ENCODE measurements around the gene DROSHA. TPM values are rescaled to one million over a fixed set of nuclear protein-coding genes. Genes with fewer than 3 reads are reported as not detected.

The DROSHA gene
- total RNA-seq, 1 donor from 2014 or later, result 51.7 TPM

DNA sequence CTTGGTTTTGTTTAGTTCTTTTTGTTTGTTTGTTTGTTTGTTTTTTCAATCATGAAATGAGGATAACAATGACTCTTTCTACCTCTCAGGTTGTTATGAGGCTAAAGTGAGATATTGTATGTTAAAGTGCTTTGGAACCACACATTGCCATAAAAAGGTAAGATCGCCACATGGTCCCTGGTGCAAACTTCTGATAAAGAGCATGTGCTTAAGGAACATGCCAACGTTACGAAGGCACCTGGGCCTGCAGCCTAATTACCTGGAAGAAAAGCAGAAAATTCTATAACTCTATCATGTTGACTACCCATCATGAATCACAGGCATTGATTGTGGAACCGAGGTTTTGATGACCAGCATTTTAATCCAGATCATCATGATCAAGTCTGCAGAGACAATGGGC is 151.8 kb downstream of the DROSHA start:
- Histone ChIP-seq H3K27ac (no peak overlapping the region), H3K9me3 (no peaks in the 10 kb centered on the region), H3K36me3 (no peaks in the 10 kb centered on the region), H3K4me3 (no peak overlapping the region), H3K27me3 (ENCODE audit: low read depth) (no peaks in the 10 kb centered on the region), H3K4me1 (no peaks in the 10 kb centered on the region)
- DNase-seq (no peak), ATAC-seq (no peak)
- intact Hi-C loops (cut with DNase I), result no loop called here
- TF ChIP-seq, protein P1, sequence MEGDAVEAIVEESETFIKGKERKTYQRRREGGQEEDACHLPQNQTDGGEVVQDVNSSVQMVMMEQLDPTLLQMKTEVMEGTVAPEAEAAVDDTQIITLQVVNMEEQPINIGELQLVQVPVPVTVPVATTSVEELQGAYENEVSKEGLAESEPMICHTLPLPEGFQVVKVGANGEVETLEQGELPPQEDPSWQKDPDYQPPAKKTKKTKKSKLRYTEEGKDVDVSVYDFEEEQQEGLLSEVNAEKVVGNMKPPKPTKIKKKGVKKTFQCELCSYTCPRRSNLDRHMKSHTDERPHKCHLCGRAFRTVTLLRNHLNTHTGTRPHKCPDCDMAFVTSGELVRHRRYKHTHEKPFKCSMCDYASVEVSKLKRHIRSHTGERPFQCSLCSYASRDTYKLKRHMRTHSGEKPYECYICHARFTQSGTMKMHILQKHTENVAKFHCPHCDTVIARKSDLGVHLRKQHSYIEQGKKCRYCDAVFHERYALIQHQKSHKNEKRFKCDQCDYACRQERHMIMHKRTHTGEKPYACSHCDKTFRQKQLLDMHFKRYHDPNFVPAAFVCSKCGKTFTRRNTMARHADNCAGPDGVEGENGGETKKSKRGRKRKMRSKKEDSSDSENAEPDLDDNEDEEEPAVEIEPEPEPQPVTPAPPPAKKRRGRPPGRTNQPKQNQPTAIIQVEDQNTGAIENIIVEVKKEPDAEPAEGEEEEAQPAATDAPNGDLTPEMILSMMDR (IDR thresholded peaks at IDR 0.05), result no peak

DNA sequence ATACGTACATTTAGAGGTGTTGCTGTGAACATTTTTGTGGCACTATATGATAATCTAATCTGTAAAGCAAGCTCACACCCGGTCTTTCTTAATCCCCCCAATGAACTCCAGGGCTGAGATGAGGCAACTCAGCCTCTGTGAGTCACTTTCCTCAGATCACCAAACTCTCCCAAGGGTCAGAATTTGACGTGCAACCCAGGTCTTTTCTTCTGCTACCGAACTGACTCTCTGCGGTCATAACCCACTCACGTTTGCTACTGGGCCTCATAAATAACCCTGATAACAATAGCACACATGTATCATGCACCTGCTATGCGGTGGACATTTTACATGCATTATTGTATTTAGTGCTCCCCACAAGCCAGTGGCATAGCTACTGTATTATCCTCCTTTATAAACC is 153.1 kb downstream of the DROSHA start:
- H3K4me1 ChIP-seq, result no peaks in the 10 kb centered on the region
- ATAC-seq, result no peak
- H3K9me3 ChIP-seq, result no peaks in the 10 kb centered on the region
- no peaks in the 10 kb centered on the region for H3K27me3 ChIP-seq (ENCODE audit: low read depth)
- intact Hi-C loops (cut with DNase I), result no loop called here
- TF ChIP-seq, protein P1 (IDR thresholded peaks at IDR 0.05), result no peak
- no peak overlapping the region for H3K27ac ChIP-seq
- no peak for DNase-seq
- no peak overlapping the region for H3K4me3 ChIP-seq
- no peaks in the 10 kb centered on the region for H3K36me3 ChIP-seq

DNA sequence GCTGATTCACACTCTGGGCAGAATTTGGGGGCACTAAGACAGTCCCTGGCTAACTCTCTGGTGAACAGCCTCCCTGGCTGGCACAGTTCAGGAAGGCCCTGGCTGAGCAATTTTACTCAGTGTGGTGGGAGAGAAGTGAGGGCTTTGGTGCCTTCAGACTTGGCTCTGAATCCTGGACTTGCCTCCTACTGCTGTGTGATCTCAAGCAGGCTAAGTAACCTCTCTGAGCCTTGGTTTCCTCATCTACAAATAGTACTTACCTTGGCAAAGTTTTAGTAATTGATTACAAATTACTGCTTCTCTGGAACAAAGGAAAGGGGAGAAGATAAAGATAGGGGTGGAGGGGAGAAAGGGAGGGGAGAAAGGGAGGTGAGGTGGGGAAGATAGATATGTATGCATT is 153.8 kb downstream of the DROSHA start:
- intact Hi-C loops (cut with DNase I), result no loop called here
- Histone ChIP-seq H3K4me1 (no peaks in the 10 kb centered on the region), H3K27me3 (ENCODE audit: low read depth) (no peaks in the 10 kb centered on the region), H3K9me3 (no peaks in the 10 kb centered on the region), H3K27ac (no peak overlapping the region), H3K4me3 (no peak overlapping the region), H3K36me3 (no peaks in the 10 kb centered on the region)
- ATAC-seq (no peak), DNase-seq (no peak)
- TF ChIP-seq, protein P1 (IDR thresholded peaks at IDR 0.05), result no peak

DNA sequence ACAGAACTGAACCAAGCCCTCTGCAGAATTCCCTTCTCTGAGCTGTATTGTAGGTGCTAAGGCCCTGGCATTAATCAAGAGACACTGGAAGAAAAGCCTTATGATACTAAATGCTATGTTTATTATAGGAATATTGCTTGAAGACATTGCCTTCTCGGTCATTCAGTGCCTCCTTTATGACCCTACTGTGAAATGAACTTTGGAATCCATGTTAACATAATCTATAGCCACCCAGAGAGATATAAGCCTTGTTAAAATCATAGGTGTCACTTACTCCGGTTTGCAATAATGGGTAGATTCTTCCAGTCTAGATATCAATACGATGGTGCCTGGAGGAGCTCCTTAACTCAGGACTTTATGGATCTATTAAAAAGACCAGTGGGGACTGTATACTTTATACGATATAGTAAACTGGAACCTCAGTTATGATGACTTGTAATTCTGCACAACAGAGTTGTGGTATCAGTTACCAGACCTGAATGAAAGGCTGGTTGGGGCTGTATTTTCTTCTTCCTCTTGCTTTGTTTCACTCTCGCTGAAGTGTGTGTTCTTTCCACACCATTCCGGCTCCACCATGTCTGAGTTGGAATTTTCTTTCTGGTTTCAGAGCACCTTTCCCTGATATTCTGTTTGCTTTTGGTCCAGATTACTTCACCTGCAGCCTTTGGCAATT is 154.5 kb downstream of the DROSHA start:
- ATAC-seq, result no peak
- no peak for DNase-seq
- Histone ChIP-seq H3K4me3 (no peak overlapping the region), H3K27ac (no peak overlapping the region), H3K27me3 (ENCODE audit: low read depth) (no peaks in the 10 kb centered on the region), H3K36me3 (no peaks in the 10 kb centered on the region), H3K9me3 (no peaks in the 10 kb centered on the region), H3K4me1 (no peaks in the 10 kb centered on the region)
- intact Hi-C loops (cut with DNase I), result no loop called here
- TF ChIP-seq, protein P1 (IDR thresholded peaks at IDR 0.05), result no peak

DNA sequence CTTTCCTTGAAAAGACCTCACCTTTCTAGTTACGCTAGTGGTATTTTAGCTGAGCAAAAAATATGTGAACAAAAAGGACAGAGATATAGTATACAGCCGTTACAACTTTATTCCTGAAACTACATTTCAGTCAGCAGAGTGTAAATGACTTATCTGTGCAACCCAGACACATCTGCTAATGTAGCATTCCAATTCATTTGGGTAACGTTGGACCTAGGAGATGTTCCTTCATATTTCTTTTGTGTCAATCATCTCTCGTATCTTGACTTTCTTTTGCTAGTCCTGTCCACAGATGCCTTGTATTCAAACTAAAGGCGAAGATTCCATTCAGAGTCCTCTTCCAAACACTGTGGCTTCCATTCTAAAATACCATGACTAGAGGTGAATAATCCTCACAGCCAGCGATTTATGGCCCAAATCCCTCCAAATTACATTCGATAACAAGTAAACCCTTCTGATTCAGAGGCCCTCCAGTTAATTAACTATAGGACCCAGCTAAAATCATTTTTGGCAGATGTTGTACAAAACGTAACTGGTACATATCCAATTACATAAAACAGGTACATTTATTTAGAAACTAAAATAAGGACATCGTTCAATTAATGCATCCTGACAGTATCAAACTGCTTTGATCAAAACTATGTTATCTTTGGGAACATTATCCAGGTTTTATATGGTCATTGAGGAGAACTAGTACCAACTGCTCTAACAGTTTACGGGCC is 155.7 kb downstream of the DROSHA start:
- ATAC-seq (no peak), DNase-seq (no peak)
- intact Hi-C loops (cut with DNase I), result no loop called here
- Histone ChIP-seq H3K27me3 (ENCODE audit: low read depth) (no peaks in the 10 kb centered on the region), H3K27ac (no peak overlapping the region), H3K4me3 (no peak overlapping the region), H3K4me1 (no peaks in the 10 kb centered on the region), H3K9me3 (no peaks in the 10 kb centered on the region), H3K36me3 (no peaks in the 10 kb centered on the region)
- TF ChIP-seq, protein P1 (IDR thresholded peaks at IDR 0.05), result no peak

All from lower lobe of right lung (tissue), 2 donors.